GM12878 (cell line): Measurements from ENCODE around the gene VWA5B2. TPM values are rescaled to one million over a fixed set of nuclear protein-coding genes. Genes with fewer than 3 reads are reported as not detected.

Experiments used
- ATAC-seq: fragments of 200-7000 bp; cut with Tn5 transposase; 3 replicates; pipeline ENCODE4 v1.9.1; 2020; ENCODE audit warnings: mild to moderate bottlenecking, moderate library complexity
- BruUV-seq: library from RNA; stranded (reverse); fragments of 400-500 nt; replicated peaks from 2 replicates; lab custom pipeline; 2021; lab: Mats Ljungman, UMichigan
- CTCF ChIA-PET: fragments of 300-600 bp; sonication (Branson Sonifier 250); formaldehyde crosslinking; extraction: SDS; loops from one replicate; lab custom pipeline; 2021; ENCODE audit warnings: inconsistent platforms; lab: Yijun Ruan, JAX
- POLR2A ChIA-PET: fragments of 350-600 bp; formaldehyde crosslinking; extraction: SDS; loops from one replicate; lab custom pipeline; 2021; ENCODE audit warnings: inconsistent platforms; lab: Charles Lee
- RAD21 ChIA-PET: fragments of 300-600 bp; sonication (Branson Sonifier 250); formaldehyde crosslinking; loops from one replicate; lab custom pipeline; 2023; ENCODE audit warnings: antibody characterized with exemption; ENCODE audit not compliant: unreplicated experiment; lab: Charles Lee
- SMC1A ChIA-PET: fragments of 300-600 bp; sonication (Branson Sonifier 250); formaldehyde crosslinking; loops from one replicate; lab custom pipeline; 2023; ENCODE audit not compliant: unreplicated experiment, uncharacterized antibody; lab: Charles Lee
- DNase-seq: peaks from one replicate; pipeline ENCODE4 v3.0.0-alpha.2; 2011; ENCODE audit warnings: low read depth, low spot score
- FAIRE-seq: peaks from 3 replicates; lab custom pipeline; 2011; peaks lifted over from hg19 to GRCh38; lab: Jason Lieb, UNC
- H2AFZ ChIP-seq: 2 replicates; pipeline ENCODE4 v1.6.0; 2011; ENCODE audit warnings: low read depth, low read length, control low read depth; ENCODE audit not compliant: control insufficient read depth
- H3K27ac ChIP-seq: 2 replicates; pipeline ENCODE4 v1.5.1; 2011; ENCODE audit warnings: control low read depth; ENCODE audit not compliant: control insufficient read depth, insufficient read depth
- H3K27me3 ChIP-seq, 2 experiments: replicated peaks in 1 of 2; 2 replicates each; pipeline versions ENCODE4 v1.6.0 to v1.6.1; 2011; ENCODE audit warnings: low read length in 1 of 2; ENCODE audit not compliant: control insufficient read depth in 2 of 2, insufficient read depth in 2 of 2
- H3K36me3 ChIP-seq, 2 experiments: 2 replicates each; pipeline ENCODE4 v1.5.1; 2011; ENCODE audit warnings: low read length in 1 of 2; ENCODE audit not compliant: control insufficient read depth in 2 of 2, insufficient read depth in 2 of 2
- H3K4me1 ChIP-seq: 2 replicates; pipeline ENCODE4 v1.6.1; 2011; ENCODE audit warnings: mild to moderate bottlenecking, low read length, moderate library complexity, mixed read lengths; ENCODE audit not compliant: control insufficient read depth, insufficient read depth
- H3K4me2 ChIP-seq: 2 replicates; pipeline ENCODE4 v1.6.0; 2011; ENCODE audit warnings: control low read depth; ENCODE audit not compliant: control insufficient read depth, insufficient read depth
- H3K4me3 ChIP-seq: fragments of 200-600 bp; sonication (generic); 2 replicates; pipeline ENCODE4 v1.5.1; 2016
- H3K79me2 ChIP-seq: 2 replicates; pipeline ENCODE4 v1.6.0; 2011; ENCODE audit warnings: low read length; ENCODE audit not compliant: control insufficient read depth, insufficient read depth
- H3K9ac ChIP-seq: 2 replicates; pipeline ENCODE4 v1.8.0; 2011; ENCODE audit warnings: low read length, control low read depth, mixed read lengths; ENCODE audit not compliant: control insufficient read depth, insufficient read depth
- H3K9me3 ChIP-seq: replicated peaks from 3 replicates; pipeline ENCODE4 v1.5.1; 2011; ENCODE audit warnings: mild to moderate bottlenecking, low read length; ENCODE audit not compliant: control insufficient read depth, insufficient read depth
- H4K20me1 ChIP-seq: 2 replicates; pipeline ENCODE4 v1.6.0; 2011; ENCODE audit not compliant: control insufficient read depth, insufficient read depth
- BCLAF1 ChIP-seq: fragments of 450-650 bp; IDR thresholded peaks from 2 replicates; pipeline ENCODE4 v1.6.1; 2017; ENCODE audit warnings: antibody characterized with exemption, mild to moderate bottlenecking, moderate library complexity
- BMI1 ChIP-seq: fragments of 450-650 bp; IDR thresholded peaks from 2 replicates; pipeline ENCODE4 v1.6.1; 2016; ENCODE audit warnings: mild to moderate bottlenecking, moderate library complexity, borderline replicate concordance
- EGR1 ChIP-seq, 2 experiments: IDR thresholded peaks; 1 replicate in 1 of 2; 2 replicates in 1 of 2; pipeline ENCODE4 v1.6.1; 2011 to 2012; ENCODE audit warnings: low read depth in 2 of 2, low read length in 2 of 2, borderline replicate concordance in 1 of 2, mild to moderate bottlenecking in 1 of 2, moderate library complexity in 1 of 2
- FOXM1 ChIP-seq: IDR thresholded peaks from 2 replicates; pipeline ENCODE4 v1.6.1; 2012; ENCODE audit warnings: low read depth, mild to moderate bottlenecking, inconsistent platforms, low read length, moderate library complexity
- JUNB ChIP-seq: IDR thresholded peaks from 2 replicates; pipeline ENCODE4 v1.6.1; 2016; ENCODE audit warnings: antibody characterized with exemption, mild to moderate bottlenecking
- MAX ChIP-seq: IDR thresholded peaks from 2 replicates; pipeline ENCODE4 v1.6.1; 2012; ENCODE audit warnings: low read depth, low read length, improper control_type of control experiment
- MLLT1 ChIP-seq: fragments of 450-650 bp; IDR thresholded peaks from 2 replicates; pipeline ENCODE4 v1.6.1; 2016; ENCODE audit warnings: mild to moderate bottlenecking
- MXI1 ChIP-seq: fragments of 150-350 bp; IDR thresholded peaks from 2 replicates; pipeline ENCODE4 v1.6.1; 2011; ENCODE audit warnings: low read depth, mild to moderate bottlenecking, inconsistent platforms, low read length, improper control_type of control experiment
- NFXL1 ChIP-seq: fragments of 450-650 bp; IDR thresholded peaks from 2 replicates; pipeline ENCODE4 v1.6.1; 2017; ENCODE audit warnings: antibody characterized with exemption, mild to moderate bottlenecking, borderline replicate concordance
- NR2C2 ChIP-seq: IDR thresholded peaks from 2 replicates; pipeline ENCODE4 v1.6.1; 2011; ENCODE audit warnings: borderline replicate concordance, low read depth; ENCODE audit not compliant: control insufficient read depth, insufficient read length
- NR2F1 ChIP-seq: fragments of 450-650 bp; conservative IDR thresholded peaks from 2 replicates; pipeline ENCODE4 v1.6.1; 2017; ENCODE audit warnings: mild to moderate bottlenecking
- PAX8 ChIP-seq: fragments of 450-650 bp; IDR thresholded peaks from 2 replicates; pipeline ENCODE4 v1.6.1; 2017; ENCODE audit warnings: mild to moderate bottlenecking, moderate library complexity
- SMAD1 ChIP-seq: fragments of 450-650 bp; IDR thresholded peaks from 2 replicates; pipeline ENCODE4 v1.6.1; 2018; ENCODE audit warnings: mild to moderate bottlenecking, low read depth; ENCODE audit not compliant: partially characterized antibody
- SMC3 ChIP-seq: IDR thresholded peaks from 2 replicates; pipeline ENCODE4 v1.6.1; 2011; ENCODE audit warnings: low read length, improper control_type of control experiment, borderline replicate concordance
- SREBF2 ChIP-seq: IDR thresholded peaks from 2 replicates; pipeline ENCODE4 v1.6.1; 2012; ENCODE audit warnings: mild to moderate bottlenecking, low read length
- WGBS: methylation state at CpG from one replicate; pipeline ENCODE4 v1.1.6; 2016; ENCODE audit warnings: low lambda C conversion rate; ENCODE audit not compliant: insufficient replicate concordance, insufficient coverage; ENCODE audit errors: missing lambda C conversion rate; 5-methylcytosine and 5-hydroxymethylcytosine counted together
- in situ Hi-C: fragments of 300-500 bp; cut with MboI; formaldehyde crosslinking; loops from 9 replicates; pipeline ENCODE4 v1.14.3; 2018; ENCODE audit warnings: mixed read lengths
- intact Hi-C: fragments of 100-400 bp; cut with micrococcal nuclease; formaldehyde crosslinking; loops from one replicate; pipeline ENCODE4 v1.14.2; 2022; ENCODE audit not compliant: unreplicated experiment
- polyA plus RNA-seq, 11 experiments: library from polyadenylated mRNA; depleted of rRNA in 4 of 11; unstranded in 6 of 11; stranded (reverse) in 5 of 11; fragments of >200 nt; fragmentation: Nextera tagmentation in 4 of 11; fragmentation: Illumina TruSeq in 1 of 11; extraction: Ambion mirVana in 4 of 11; extraction: Trizol in 1 of 11; gene quantifications; 1 replicate in 1 of 11; 2 replicates in 10 of 11; pipeline versions ENCODE4 v1.2.1 to v1.2.3, GENCODE V29; 2011 to 2016; ENCODE audit warnings: inconsistent platforms in 2 of 11, missing spikeins in 2 of 11, low read depth in 1 of 11
- total RNA-seq, 4 experiments: library from RNA; depleted of rRNA in 3 of 4; stranded (reverse); fragments of >200 nt in 3 of 4; fragmentation: Illumina TruSeq in 1 of 4; extraction: Trizol in 1 of 4; gene quantifications; 2 replicates each; pipeline versions ENCODE4 v1.2.1 to v1.2.3, GENCODE V29; 2013 to 2021
- TF ChIP-seq, protein P1 (sequence below): fragments of 450-650 bp; IDR thresholded peaks from 2 replicates; pipeline ENCODE4 v1.6.1; 2014; ENCODE audit warnings: mild to moderate bottlenecking
- TF ChIP-seq, protein P2 (sequence below): fragments of 450-650 bp; IDR thresholded peaks from 2 replicates; pipeline ENCODE4 v1.6.1; 2017; ENCODE audit warnings: mild to moderate bottlenecking

VWA5B2 gene
- total and polyA plus RNA-seq, 10 of the 15 experiments (the other 5 are each of a cell fraction or from before 2014, with no cell fraction given), result 0.03 to 0.09 TPM; not detected in 8

- no peak for TF ChIP-seq BCLAF1
- TF ChIP-seq, protein P1, sequence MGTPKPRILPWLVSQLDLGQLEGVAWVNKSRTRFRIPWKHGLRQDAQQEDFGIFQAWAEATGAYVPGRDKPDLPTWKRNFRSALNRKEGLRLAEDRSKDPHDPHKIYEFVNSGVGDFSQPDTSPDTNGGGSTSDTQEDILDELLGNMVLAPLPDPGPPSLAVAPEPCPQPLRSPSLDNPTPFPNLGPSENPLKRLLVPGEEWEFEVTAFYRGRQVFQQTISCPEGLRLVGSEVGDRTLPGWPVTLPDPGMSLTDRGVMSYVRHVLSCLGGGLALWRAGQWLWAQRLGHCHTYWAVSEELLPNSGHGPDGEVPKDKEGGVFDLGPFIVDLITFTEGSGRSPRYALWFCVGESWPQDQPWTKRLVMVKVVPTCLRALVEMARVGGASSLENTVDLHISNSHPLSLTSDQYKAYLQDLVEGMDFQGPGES, result no peak
Measured at GRCh38 chr3:184218814-184219213, 10.6 kb upstream of the VWA5B2 start (continued).

DNA sequence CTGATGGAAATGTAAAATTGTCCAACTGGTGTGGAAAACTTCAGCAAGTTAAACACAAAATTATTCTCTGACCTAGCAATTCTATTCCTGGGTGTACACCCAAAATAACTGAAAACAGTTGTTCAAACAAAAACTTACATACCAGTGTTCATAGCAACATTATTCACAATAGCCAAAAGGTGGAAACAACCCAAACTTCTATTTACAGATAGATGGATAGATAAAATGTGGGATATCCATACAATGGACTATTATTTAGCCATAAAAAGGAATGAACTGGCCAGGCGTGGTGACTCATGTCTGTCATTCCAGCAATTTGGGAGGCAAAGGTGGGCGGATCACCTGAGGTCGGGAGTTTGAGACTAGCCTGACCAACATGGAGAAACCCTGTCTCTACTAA, 6.9 kb upstream of the VWA5B2 start:
- SMC1A ChIA-PET, result interaction anchor here (0.5 kb wide), 1 partner anchor 23 kb away, joined by 3 read pairs; no protein-coding TSS in a partner anchor
- CTCF ChIA-PET, result no interaction called here
- ATAC-seq, result no peak
- H3K27ac ChIP-seq, result no peak overlapping the region
- H2AFZ ChIP-seq, result no peak overlapping the region
- DNase-seq, result no peak
- POLR2A ChIA-PET, result no interaction called here
- no peak overlapping the region for H3K4me3 ChIP-seq
- FAIRE-seq, result no peak
- in situ Hi-C loops, result no loop called here
- H3K27me3 ChIP-seq, result no peaks in the 10 kb centered on the region; a peak in 1 of 4 replicates
- no peaks in the 10 kb centered on the region for H3K79me2 ChIP-seq
- H3K9me3 ChIP-seq, result no peaks in the 10 kb centered on the region
- no peak overlapping the region for H3K9ac ChIP-seq
- TF ChIP-seq MXI1 (no peak), BMI1 (no peak), NFXL1 (no peak), MAX (no peak), EGR1 (IDR thresholded peaks at IDR 0.05; ENCODE audit: borderline replicate concordance in 1 of 2, low read depth in 2 of 2, low read length in 2 of 2) (no peak), JUNB (no peak), SREBF2 (no peak), SMAD1 (no peak), MLLT1 (no peak), PAX8 (no peak), NR2F1 (no peak), SMC3 (no peak), FOXM1 (no peak), NR2C2 (no peak)
- TF ChIP-seq, protein P2, sequence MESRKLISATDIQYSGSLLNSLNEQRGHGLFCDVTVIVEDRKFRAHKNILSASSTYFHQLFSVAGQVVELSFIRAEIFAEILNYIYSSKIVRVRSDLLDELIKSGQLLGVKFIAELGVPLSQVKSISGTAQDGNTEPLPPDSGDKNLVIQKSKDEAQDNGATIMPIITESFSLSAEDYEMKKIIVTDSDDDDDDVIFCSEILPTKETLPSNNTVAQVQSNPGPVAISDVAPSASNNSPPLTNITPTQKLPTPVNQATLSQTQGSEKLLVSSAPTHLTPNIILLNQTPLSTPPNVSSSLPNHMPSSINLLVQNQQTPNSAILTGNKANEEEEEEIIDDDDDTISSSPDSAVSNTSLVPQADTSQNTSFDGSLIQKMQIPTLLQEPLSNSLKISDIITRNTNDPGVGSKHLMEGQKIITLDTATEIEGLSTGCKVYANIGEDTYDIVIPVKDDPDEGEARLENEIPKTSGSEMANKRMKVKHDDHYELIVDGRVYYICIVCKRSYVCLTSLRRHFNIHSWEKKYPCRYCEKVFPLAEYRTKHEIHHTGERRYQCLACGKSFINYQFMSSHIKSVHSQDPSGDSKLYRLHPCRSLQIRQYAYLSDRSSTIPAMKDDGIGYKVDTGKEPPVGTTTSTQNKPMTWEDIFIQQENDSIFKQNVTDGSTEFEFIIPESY, result no peak
- H3K4me2 ChIP-seq, result no peak overlapping the region
- H3K4me1 ChIP-seq, result no peaks in the 10 kb centered on the region
- 14% methylated on average over 3 of the region's 3 CpGs for WGBS
- no peaks in the 10 kb centered on the region for H3K36me3 ChIP-seq
- intact Hi-C loops, result no loop called here
- RAD21 ChIA-PET, result no interaction called here
- no TSS peak for BruUV-seq
- H4K20me1 ChIP-seq, result no peaks in the 10 kb centered on the region
